Forelimb muscle (tissue), 1 donor: ENCODE results near the gene NAXD. TPM values are rescaled to one million over a fixed set of nuclear protein-coding genes. Genes with fewer than 3 reads are reported as not detected.
"Not testable (repeated sequence)": the region's sequence is repeated elsewhere in the genome, so short reads cannot be mapped to it uniquely, and the experiment has no call there.

ENCODE experiments used
- DNase-seq: peaks from one replicate; pipeline ENCODE4 v3.0.0-alpha.2; 2013; ENCODE audit warnings: low read depth
- polyA plus RNA-seq: library from polyadenylated mRNA; unstranded; fragments of 120-200 nt; gene quantifications from one replicate; pipeline ENCODE4 v1.2.1, GENCODE V29; 2013; ENCODE audit not compliant: insufficient read length

Gene NAXD
- polyA plus RNA-seq, 1 donor, result 27.6 TPM

DNA sequence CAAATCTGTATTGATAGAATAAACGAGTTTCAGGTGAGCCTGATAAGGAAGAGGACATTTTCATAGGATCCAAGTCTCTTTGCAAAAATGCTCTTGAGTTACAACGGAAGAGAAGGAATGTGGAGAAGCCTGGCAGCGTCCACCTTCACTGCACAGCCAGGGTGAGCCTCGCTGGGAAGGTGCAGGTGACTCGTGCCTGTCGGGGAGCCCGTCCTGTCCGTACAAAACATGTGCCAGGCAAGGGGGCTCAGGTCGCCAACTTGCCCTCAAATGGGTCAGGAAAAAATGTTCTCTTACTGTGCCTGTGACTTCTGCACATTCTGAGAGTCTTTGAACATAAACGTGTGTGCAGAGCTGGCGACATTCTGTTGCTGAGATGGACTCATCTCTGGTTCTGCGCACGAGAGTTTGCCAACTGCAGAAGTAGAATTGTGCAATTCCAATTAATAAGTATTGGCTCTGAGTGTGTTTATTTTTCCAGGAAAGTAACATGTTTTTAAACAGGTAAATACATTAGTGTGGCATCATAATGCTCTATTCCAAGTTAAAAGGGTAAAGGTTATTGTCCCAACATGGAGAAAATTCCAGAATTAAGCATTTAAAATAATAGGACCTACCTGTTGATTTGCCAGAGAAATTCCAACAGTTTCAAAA lies 28.6 kb downstream of the NAXD start:
- DNase-seq, result no peak

DNA sequence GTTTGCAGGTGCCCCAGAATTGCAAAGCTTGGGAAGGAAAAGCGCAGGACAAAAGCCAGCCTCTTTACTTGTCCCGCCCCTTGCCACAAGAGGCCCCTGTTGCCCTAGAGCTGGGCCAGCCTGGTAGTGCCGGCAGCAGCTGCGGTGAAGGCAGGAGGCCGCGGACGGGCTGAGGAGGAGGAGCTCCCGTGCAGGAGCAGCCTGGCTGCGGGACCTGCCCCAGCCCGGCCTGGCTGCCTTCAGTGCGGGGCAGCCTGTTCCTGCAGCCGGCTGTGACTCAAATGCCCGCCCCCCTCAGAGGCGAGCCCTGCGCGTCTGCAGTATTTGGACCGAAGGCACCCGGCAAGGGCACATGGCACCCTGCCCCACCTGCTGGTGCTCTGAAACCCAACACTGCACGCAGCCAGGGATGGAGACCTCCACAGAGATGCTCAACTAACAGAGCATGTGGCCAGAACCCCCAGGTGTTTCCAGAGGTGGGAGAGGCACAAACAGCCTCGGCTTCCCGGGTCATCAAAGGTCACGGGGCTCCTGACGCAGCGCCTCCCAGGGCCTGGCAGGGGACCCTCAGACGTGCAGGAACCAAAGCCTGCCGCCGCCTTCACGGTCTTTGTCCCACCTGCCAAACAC lies 29.7 kb downstream of the NAXD start:
- DNase-seq, result no peak

DNA sequence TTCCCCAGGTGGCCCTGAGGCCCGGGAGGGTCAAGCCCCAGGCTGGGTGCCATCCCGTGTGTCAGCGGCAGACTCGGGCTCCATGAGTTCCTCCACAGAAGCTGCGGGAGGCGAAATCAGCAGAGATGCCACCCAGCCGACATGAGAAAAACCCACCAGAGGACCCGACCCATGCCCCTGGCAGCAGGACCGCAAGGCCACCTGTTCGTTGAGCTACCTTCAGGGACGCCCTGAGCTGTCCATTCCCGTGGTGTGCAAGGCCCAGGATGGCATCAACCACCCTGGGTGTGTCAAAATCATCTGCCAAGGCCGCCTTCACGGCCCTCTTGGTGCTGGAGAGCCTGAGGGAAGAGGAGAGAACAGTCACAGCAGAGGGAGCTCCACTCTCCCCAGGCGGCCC lies 30.4 kb downstream of the NAXD start:
- DNase-seq, result no peak

GRCh38 chr13:110646442-110647364 lies 31.4 kb downstream of the NAXD start:
- DNase-seq, result no peak

GRCh38 chr13:110647365-110647737 lies 32.0 kb downstream of the NAXD start:
- DNase-seq, result no peak

GRCh38 chr13:110648146-110648819 lies 32.9 kb downstream of the NAXD start:
- DNase-seq, result no peak

- no peak for DNase-seq
These were observed 33.6 kb downstream of the NAXD start for GRCh38 chr13:110648848-110649421.

GRCh38 chr13:110649551-110649950 lies 34.2 kb downstream of the NAXD start:
- no peak for DNase-seq

GRCh38 chr13:110650436-110650835 lies 35.1 kb downstream of the NAXD start:
- no peak for DNase-seq

DNA sequence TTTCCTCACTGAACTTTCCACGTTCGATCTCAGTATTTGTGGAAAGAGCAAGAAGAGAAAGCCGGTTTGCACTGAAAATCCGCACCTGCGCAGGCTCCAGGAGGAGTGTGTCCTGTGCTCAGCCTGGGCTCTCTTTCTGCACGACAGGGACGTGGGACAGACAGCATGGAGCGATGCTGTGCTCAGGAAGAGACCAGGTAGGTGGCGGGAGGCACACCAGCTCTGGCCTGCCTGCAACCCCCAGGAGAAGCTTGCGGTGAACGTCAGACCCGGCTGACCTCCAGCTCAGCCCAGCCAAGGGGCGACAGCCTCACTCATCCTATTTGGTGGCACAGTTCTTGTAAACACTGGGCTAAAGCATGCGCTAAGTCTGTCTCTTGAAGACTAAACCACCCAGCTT lies 35.9 kb downstream of the NAXD start:
- DNase-seq, result no peak

GRCh38 chr13:110651726-110652230 lies 36.4 kb downstream of the NAXD start:
- DNase-seq, result no peak

GRCh38 chr13:110652231-110652730 lies 36.9 kb downstream of the NAXD start:
- no peak for DNase-seq

GRCh38 chr13:110652764-110653163 lies 37.4 kb downstream of the NAXD start:
- DNase-seq, result no peak

DNA sequence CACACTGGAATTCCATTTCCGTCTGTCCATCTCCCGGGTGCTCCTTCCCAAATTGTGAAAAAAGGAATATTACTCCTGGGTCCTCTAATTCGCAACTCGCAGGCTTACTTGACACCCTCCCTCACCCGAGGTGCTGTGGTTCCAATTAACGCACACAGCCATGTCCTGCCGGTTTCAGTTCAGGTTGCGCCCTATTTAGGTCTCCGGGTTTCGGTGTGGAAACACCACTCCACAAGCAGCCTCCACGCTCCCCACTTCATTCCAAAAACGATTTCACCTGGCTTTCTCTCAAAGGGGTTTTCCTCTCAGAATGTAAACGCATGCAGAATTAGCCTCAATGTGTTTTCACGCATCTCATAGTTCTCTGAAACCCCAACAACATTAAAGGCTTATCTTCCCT lies 37.9 kb downstream of the NAXD start:
- no peak for DNase-seq

GRCh38 chr13:110653851-110654250 lies 38.5 kb downstream of the NAXD start:
- no peak for DNase-seq

DNA sequence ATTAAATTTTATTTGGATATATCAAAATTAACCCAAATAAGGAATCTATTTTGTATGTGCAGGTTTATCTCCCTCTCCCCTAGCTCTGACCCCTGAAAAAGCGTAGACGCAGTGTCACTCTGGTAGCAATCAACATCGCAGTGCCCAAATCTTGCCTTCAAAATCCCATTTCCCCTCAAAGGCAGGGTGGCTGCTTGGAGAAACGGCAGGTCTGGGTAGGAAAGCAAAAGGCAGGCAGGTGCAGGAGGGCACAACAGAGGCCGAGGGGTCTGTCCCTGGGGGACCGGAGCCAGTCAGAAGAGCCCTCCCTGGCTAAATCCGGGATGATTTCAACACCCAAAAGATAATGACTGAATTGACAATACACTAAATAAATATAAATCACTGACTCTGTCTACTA lies 41.9 kb downstream of the NAXD start:
- DNase-seq, result no peak

- not testable (repeated sequence) for DNase-seq
These were observed 43.0 kb downstream of the NAXD start for GRCh38 chr13:110658218-110658911.

DNA sequence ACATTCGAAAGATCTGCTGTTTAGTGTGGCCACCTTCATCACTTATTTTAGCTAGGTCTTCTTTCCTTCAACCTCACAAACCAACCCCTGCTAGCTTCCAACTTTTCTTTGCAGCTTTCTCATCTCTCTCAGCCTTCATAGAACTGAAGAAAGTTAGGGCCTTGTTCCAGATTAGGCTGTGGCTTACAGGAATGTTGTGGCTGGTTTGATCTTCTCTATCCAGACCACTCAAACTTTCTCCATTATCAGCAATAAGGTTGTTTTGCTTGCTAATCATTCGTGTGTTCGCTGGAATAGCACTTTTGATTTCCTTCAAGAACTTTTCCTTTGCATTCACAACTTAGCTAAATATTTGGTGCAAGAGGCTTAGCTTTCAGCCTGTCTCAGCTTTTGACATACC lies 45.9 kb downstream of the NAXD start:
- DNase-seq, result no peak

- DNase-seq, result no peak
These were observed 46.7 kb downstream of the NAXD start for GRCh38 chr13:110662091-110662490.

GRCh38 chr13:110662777-110663443 lies 47.6 kb downstream of the NAXD start:
- no peak for DNase-seq
